H9 (cell line): ENCODE data around the gene OSGIN1. TPM values are rescaled to one million over a fixed set of nuclear protein-coding genes. Genes with fewer than 3 reads are reported as not detected.

Experiments
- DNase-seq: peaks from one replicate; pipeline ENCODE4 v3.0.0-alpha.2; 2017
- H2AFZ ChIP-seq: one replicate; pipeline ENCODE4 v1.6.1; 2013; ENCODE audit warnings: mild to moderate bottlenecking, low read length, control low read depth, moderate library complexity
- H2AK5ac ChIP-seq: 2 replicates; pipeline ENCODE4 v1.6.1; 2013; ENCODE audit warnings: low read length, control low read depth, mixed read lengths; ENCODE audit not compliant: insufficient read length
- H2BK120ac ChIP-seq: one replicate; pipeline ENCODE4 v1.6.1; 2013; ENCODE audit warnings: low read depth, mild to moderate bottlenecking, low read length, control low read depth, inconsistent platforms; ENCODE audit not compliant: poor library complexity, severe bottlenecking
- H2BK12ac ChIP-seq: 2 replicates; pipeline ENCODE4 v1.6.1; 2013; ENCODE audit warnings: low read length, control low read depth, mixed read lengths, low read depth; ENCODE audit not compliant: insufficient read length
- H2BK15ac ChIP-seq: 2 replicates; pipeline ENCODE4 v1.6.1; 2013; ENCODE audit warnings: low read depth, low read length, control low read depth
- H2BK20ac ChIP-seq: one replicate; pipeline ENCODE4 v1.6.1; 2013; ENCODE audit warnings: low read depth, mild to moderate bottlenecking, low read length, control low read depth, inconsistent platforms; ENCODE audit not compliant: poor library complexity, severe bottlenecking
- H2BK5ac ChIP-seq: 2 replicates; pipeline ENCODE4 v1.6.1; 2013; ENCODE audit warnings: low read length, control low read depth, mixed read lengths; ENCODE audit not compliant: insufficient read length
- H3K14ac ChIP-seq: 2 replicates; pipeline ENCODE4 v1.6.1; 2013; ENCODE audit warnings: low read length, control low read depth; ENCODE audit not compliant: insufficient read depth
- H3K18ac ChIP-seq: 2 replicates; pipeline ENCODE4 v1.6.1; 2013; ENCODE audit warnings: low read depth, mild to moderate bottlenecking, mixed read lengths, low read length, control low read depth; ENCODE audit not compliant: insufficient read length
- H3K23ac ChIP-seq: 2 replicates; pipeline ENCODE4 v1.6.1; 2013; ENCODE audit warnings: low read length, control low read depth, mixed read lengths, low read depth; ENCODE audit not compliant: insufficient read length
- H3K23me2 ChIP-seq: 2 replicates; pipeline ENCODE4 v1.6.1; 2013; ENCODE audit warnings: low read depth, mild to moderate bottlenecking, mixed read lengths, low read length, control low read depth; ENCODE audit not compliant: insufficient read length, poor library complexity, severe bottlenecking
- H3K27ac ChIP-seq: 2 replicates; pipeline ENCODE4 v1.5.1; 2013; ENCODE audit warnings: low read length, control low read depth, mixed read lengths, low read depth; ENCODE audit not compliant: insufficient read length
- H3K27me3 ChIP-seq: 2 replicates; pipeline ENCODE4 v1.6.1; 2013; ENCODE audit warnings: low read length, control low read depth, inconsistent platforms; ENCODE audit not compliant: insufficient read depth
- H3K4ac ChIP-seq: 2 replicates; pipeline ENCODE4 v1.6.1; 2013; ENCODE audit warnings: low read depth, mild to moderate bottlenecking, control low read depth, inconsistent platforms, low read length, moderate library complexity
- H3K4me1 ChIP-seq: 2 replicates; pipeline ENCODE4 v1.6.1; 2013; ENCODE audit warnings: low read length, control low read depth, inconsistent platforms; ENCODE audit not compliant: insufficient read depth
- H3K4me2 ChIP-seq: 2 replicates; pipeline ENCODE4 v1.6.1; 2013; ENCODE audit warnings: low read length, control low read depth, mixed read lengths; ENCODE audit not compliant: insufficient read length, insufficient read depth
- H3K56ac ChIP-seq: 2 replicates; pipeline ENCODE4 v1.6.1; 2013; ENCODE audit warnings: low read depth, mild to moderate bottlenecking, mixed read lengths, low read length, control low read depth; ENCODE audit not compliant: insufficient read length
- H3K79me1 ChIP-seq: 2 replicates; pipeline ENCODE4 v1.6.1; 2013; ENCODE audit warnings: low read depth, mild to moderate bottlenecking, moderate library complexity, low read length, control low read depth, inconsistent platforms; ENCODE audit not compliant: insufficient read depth, poor library complexity, severe bottlenecking
- H3K79me2 ChIP-seq: 2 replicates; pipeline ENCODE4 v1.6.1; 2013; ENCODE audit warnings: low read length, control low read depth, inconsistent platforms; ENCODE audit not compliant: insufficient read depth
- H3K9ac ChIP-seq: 2 replicates; pipeline ENCODE4 v1.6.1; 2013; ENCODE audit warnings: low read length, control low read depth, mixed read lengths; ENCODE audit not compliant: insufficient read length; ENCODE audit errors: extremely low read depth
- H3K9me3 ChIP-seq: one replicate; pipeline ENCODE4 v1.6.1; 2013; ENCODE audit warnings: low read depth, low read length, inconsistent platforms; ENCODE audit not compliant: control insufficient read depth
- H3T11ph ChIP-seq: one replicate; pipeline ENCODE4 v1.6.1; 2013; ENCODE audit warnings: mild to moderate bottlenecking, low read length, control low read depth, inconsistent platforms
- H4K20me1 ChIP-seq: one replicate; pipeline ENCODE4 v1.6.1; 2013; ENCODE audit not compliant: control insufficient read depth, insufficient read length, insufficient read depth
- H4K5ac ChIP-seq: 2 replicates; pipeline ENCODE4 v1.6.1; 2013; ENCODE audit warnings: low read depth, mild to moderate bottlenecking, mixed read lengths, low read length, control low read depth; ENCODE audit not compliant: insufficient read length
- H4K8ac ChIP-seq: replicated peaks from 2 replicates; pipeline ENCODE4 v1.6.1; 2013; ENCODE audit warnings: low read length, control low read depth, mixed read lengths, low read depth; ENCODE audit not compliant: insufficient read length
- H4K91ac ChIP-seq: 2 replicates; pipeline ENCODE4 v1.6.1; 2013; ENCODE audit warnings: low read depth, mild to moderate bottlenecking, moderate library complexity, mixed read lengths, low read length, control low read depth; ENCODE audit not compliant: insufficient read length
- H3K27ac Mint-ChIP-seq, 3 experiments: 2 replicates in 2 of 3; 3 replicates in 1 of 3; pipeline ENCODE4 v1.8.0; 2020 to 2021; ENCODE audit warnings: mixed read lengths in 3 of 3, mild to moderate bottlenecking in 1 of 3, moderate library complexity in 1 of 3
- H3K27me3 Mint-ChIP-seq: 2 replicates; pipeline ENCODE4 v1.8.0; 2021; ENCODE audit warnings: low read depth, mild to moderate bottlenecking, moderate library complexity, mixed read lengths
- H3K36me3 Mint-ChIP-seq, 3 experiments: 2 replicates in 2 of 3; 3 replicates in 1 of 3; pipeline ENCODE4 v1.8.0; 2020 to 2021; ENCODE audit warnings: low read depth in 3 of 3, mixed read lengths in 3 of 3; ENCODE audit not compliant: insufficient read depth in 1 of 3
- H3K4me1 Mint-ChIP-seq, 2 experiments: 2 replicates each; pipeline ENCODE4 v1.8.0; 2020; ENCODE audit warnings: mixed read lengths in 2 of 2
- H3K4me3 Mint-ChIP-seq, 2 experiments: 2 replicates in 1 of 2; 3 replicates in 1 of 2; pipeline ENCODE4 v1.8.0; 2020 to 2021; ENCODE audit warnings: mild to moderate bottlenecking in 2 of 2, mixed read lengths in 2 of 2, moderate library complexity in 1 of 2
- H3K9me3 Mint-ChIP-seq, 2 experiments: 2 replicates in 1 of 2; 3 replicates in 1 of 2; pipeline ENCODE4 v1.8.0; 2020; ENCODE audit warnings: mild to moderate bottlenecking in 2 of 2, mixed read lengths in 2 of 2, moderate library complexity in 1 of 2
- CTCF ChIP-seq: fragments of 200-600 bp; sonication (generic); conservative IDR thresholded peaks from 3 replicates; pipeline ENCODE4 v1.8.0; 2021; ENCODE audit warnings: antibody characterized with exemption, mild to moderate bottlenecking
- WGBS: extraction: QIAGEN DNeasy Blood & Tissue Kit; methylation state at CpG from one replicate; pipeline ENCODE4 v1.1.7; 2013; ENCODE audit warnings: missing lambda C conversion rate, low lambda C conversion rate, mixed read lengths; ENCODE audit not compliant: insufficient read length; ENCODE audit errors: extremely low coverage; 5-methylcytosine and 5-hydroxymethylcytosine counted together
- total RNA-seq: library from RNA; stranded (reverse); gene quantifications from 2 replicates; pipeline ENCODE4 v1.2.1, GENCODE V29; 2021

OSGIN1 gene
- total RNA-seq, 1 experiment from 2014 or later = 0.63 TPM

GRCh38 chr16:83977056-83977815 lies 24.2 kb downstream of the OSGIN1 start:
- H3K4me2 ChIP-seq = no peak overlapping the region
- no peak overlapping the region for H3K18ac ChIP-seq
- no peak overlapping the region for H2BK20ac ChIP-seq
- no peak overlapping the region for H4K5ac ChIP-seq
- no peak overlapping the region for H3K23ac ChIP-seq
- no peaks in the 10 kb centered on the region for H3K23me2 ChIP-seq
- no peak overlapping the region for H3K27ac ChIP-seq
- no peak overlapping the region for H3K4ac ChIP-seq
- no peak overlapping the region for H3T11ph ChIP-seq
- no peaks in the 10 kb centered on the region for H3K79me1 ChIP-seq
- no peak overlapping the region for H2BK120ac ChIP-seq
- peaks cover 11% of the 10 kb centered on the region for H3K9me3 ChIP-seq
- no peak overlapping the region for H2BK12ac ChIP-seq
- H3K56ac ChIP-seq = no peak overlapping the region
- WGBS = no CpG with 5 or more reads among the region's 6 CpGs
- H3K4me1 ChIP-seq = no peaks in the 10 kb centered on the region
- no peak overlapping the region for H2AFZ ChIP-seq
- no peak overlapping the region for H4K8ac ChIP-seq
- Mint-ChIP-seq H3K27me3 (peaks cover 26% of the 10 kb centered on the region), H3K4me1 (peaks cover 35 to 59% of the 10 kb centered on the region in 2 experiments), H3K36me3 (peaks cover 20 to 34% (median 21%) of the 10 kb centered on the region in 3 experiments), H3K9me3 (peaks cover 20 to 21% of the 10 kb centered on the region in 2 experiments), H3K27ac (no peak overlapping the region), H3K4me3 (no peak overlapping the region)
- H3K14ac ChIP-seq = no peak overlapping the region; the same call in 1 of the 2 replicates
- no peaks in the 10 kb centered on the region for H4K20me1 ChIP-seq
- H2BK5ac ChIP-seq = no peak overlapping the region
- no peaks in the 10 kb centered on the region for H3K79me2 ChIP-seq
- DNase-seq = no peak
- no peak for TF ChIP-seq CTCF
- H4K91ac ChIP-seq = no peak overlapping the region
- no peak overlapping the region for H3K9ac ChIP-seq
- H3K27me3 ChIP-seq = no peaks in the 10 kb centered on the region
- no peak overlapping the region for H2BK15ac ChIP-seq
- no peak overlapping the region for H2AK5ac ChIP-seq
